Coronary artery (tissue), 2 donors: Measurements from ENCODE around the gene FRAS1.

Experiments used
- DNase-seq: peaks from one replicate; pipeline ENCODE4 v3.0.0-alpha.2; 2017; ENCODE audit warnings: low spot score
- H3K27ac ChIP-seq, 2 donors: fragments of 200-600 bp; sonication (generic); one replicate each; pipeline ENCODE4 v1.5.1; 2016 to 2019
- H3K4me3 ChIP-seq: fragments of 200-600 bp; sonication (generic); 2 replicates; pipeline ENCODE4 v1.5.1; 2016; ENCODE audit warnings: mild to moderate bottlenecking, moderate library complexity
- TF ChIP-seq, protein P1 (sequence below): fragments of 200-600 bp; sonication (generic); IDR thresholded peaks from one replicate; pipeline ENCODE4 v1.5.1; 2019; ENCODE audit warnings: antibody characterized with exemption

Gene FRAS1

DNA sequence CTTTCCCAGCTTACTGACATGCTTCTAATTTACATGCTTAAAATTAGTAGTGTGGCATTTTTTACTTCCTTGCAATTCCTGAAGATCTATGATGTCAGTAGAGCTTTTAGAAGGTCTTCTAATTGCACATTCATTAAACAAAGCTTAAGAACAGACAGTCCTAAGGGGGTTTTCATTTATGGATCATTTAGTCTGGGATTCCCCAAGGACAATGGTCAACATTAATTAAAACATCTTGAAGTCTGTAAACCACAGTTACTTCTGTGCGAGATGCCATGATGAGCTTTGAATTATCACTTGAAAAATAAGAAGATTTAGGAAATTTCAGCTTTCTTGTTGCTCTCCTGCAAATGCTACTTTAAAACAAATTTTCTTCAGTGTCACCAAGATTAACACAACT is 514.7 kb downstream of the FRAS1 start:
- TF ChIP-seq, protein P1, sequence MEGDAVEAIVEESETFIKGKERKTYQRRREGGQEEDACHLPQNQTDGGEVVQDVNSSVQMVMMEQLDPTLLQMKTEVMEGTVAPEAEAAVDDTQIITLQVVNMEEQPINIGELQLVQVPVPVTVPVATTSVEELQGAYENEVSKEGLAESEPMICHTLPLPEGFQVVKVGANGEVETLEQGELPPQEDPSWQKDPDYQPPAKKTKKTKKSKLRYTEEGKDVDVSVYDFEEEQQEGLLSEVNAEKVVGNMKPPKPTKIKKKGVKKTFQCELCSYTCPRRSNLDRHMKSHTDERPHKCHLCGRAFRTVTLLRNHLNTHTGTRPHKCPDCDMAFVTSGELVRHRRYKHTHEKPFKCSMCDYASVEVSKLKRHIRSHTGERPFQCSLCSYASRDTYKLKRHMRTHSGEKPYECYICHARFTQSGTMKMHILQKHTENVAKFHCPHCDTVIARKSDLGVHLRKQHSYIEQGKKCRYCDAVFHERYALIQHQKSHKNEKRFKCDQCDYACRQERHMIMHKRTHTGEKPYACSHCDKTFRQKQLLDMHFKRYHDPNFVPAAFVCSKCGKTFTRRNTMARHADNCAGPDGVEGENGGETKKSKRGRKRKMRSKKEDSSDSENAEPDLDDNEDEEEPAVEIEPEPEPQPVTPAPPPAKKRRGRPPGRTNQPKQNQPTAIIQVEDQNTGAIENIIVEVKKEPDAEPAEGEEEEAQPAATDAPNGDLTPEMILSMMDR, result no peak
- no peak for DNase-seq
- Histone ChIP-seq H3K27ac (no peak overlapping the region), H3K4me3 (no peak overlapping the region)

DNA sequence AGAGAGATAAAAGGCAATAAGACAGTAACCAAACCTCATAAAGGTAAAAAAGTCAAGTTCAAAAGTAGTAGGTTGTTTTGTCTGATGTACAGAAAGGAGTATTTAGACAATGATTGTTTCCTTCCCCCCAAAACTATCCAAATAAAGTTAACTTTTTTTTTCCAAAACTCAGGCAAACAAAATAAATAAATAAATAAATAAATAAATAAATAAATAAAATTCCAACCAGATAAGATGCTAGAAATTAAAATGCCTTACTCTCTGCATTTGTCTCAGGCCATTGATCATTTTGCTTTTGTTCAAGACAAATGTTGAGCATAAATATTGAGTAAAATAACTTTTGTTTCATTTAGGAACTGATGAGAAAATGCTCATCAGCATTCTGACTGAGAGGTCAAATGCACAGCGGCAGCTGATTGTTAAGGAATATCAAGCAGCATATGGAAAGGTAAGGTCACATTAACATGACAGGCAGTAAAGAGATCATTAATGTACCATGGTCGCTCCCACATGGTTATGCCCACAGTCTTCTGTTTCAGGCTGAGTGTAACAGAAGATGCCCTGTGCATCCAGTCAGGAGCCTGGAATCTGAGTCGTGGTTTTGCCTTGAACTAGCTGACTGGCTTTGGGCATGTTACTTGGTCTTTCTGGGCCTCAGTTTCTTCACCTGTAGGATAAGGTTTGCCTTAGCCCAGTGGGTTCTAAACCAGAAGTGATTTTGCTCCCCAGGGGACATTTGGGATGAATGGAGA is 521.7 kb downstream of the FRAS1 start:
- Histone ChIP-seq H3K4me3 (no peak overlapping the region), H3K27ac (no peak overlapping the region)
- TF ChIP-seq, protein P1, result no peak
- no peak for DNase-seq

DNA sequence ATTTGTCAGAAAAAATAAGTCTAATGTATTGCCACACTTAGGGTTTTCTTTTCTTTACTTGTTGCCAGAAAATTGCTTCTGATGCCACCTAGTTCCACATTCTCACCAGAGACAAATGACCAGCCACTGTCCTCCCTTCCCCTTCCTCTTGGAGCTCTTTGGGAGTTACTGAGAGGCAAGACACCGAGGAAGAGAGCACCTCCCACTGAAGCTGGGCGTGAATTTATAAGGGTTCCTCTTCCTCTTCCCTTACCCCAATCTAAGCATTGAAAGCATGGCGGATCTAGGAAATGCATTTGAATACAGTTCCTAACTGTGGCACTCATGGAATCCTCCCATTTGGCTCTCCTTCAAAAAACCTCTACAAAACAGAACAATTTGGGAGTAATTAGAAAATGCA is 524.5 kb downstream of the FRAS1 start:
- no peak overlapping the region for H3K27ac ChIP-seq
- TF ChIP-seq, protein P1, result no peak
- no peak for DNase-seq
- no peak overlapping the region for H3K4me3 ChIP-seq

DNA sequence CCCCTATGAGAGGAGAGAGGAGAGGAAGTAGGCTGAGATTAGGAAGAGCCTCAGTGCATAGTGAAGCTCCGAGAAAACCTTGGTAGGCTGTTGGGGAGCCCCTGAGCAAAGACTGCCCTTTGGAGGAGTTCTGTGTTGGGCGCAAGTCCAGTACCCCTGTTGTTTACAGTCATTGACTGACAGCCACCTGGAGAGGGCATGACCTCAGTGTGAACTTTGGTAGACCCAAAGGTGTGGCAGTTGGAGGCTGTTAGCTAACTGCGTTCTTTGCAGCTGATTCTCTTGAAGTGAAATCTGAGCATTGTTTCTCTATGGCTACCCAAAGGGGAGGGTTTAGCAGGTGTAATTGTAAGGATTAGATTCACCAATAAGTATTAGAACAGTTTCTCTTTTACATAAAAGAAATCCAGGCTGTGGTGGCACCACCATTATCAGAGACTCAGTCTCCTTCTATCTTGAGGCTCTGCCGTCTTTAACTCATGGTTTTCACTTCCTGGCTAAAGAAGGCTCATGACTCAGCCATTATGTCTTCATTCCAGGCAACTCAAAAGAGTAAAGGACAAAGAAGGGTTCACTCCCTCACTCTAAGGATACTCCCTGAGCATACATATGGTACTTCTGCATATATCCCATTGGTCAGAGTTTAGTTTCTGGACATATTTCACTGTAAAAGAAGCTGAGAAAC is 527.9 kb downstream of the FRAS1 start:
- H3K27ac ChIP-seq, result no peak overlapping the region
- H3K4me3 ChIP-seq, result no peak overlapping the region
- TF ChIP-seq, protein P1, result no peak
- no peak for DNase-seq

DNA sequence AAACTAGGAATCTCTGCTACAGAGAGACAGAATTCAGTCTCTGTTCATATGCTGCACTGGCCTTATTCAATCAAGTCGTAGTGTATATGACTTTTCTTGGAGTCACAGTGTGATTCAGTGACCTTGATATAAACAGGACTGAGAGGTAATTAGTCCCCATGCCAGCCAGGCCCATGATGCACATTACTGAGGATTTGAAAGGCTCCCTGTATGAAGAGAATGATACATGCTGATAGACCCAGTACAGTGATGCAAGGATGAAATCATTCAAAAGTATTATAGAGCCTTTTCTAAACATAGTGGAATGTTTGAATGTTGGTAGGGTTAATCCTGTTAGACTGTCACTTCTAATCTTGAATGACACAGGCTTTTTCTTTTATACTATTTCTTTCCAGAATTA is 528.5 kb downstream of the FRAS1 start:
- no peak for DNase-seq
- Histone ChIP-seq H3K4me3 (no peak overlapping the region), H3K27ac (no peak overlapping the region)
- TF ChIP-seq, protein P1, result no peak

DNA sequence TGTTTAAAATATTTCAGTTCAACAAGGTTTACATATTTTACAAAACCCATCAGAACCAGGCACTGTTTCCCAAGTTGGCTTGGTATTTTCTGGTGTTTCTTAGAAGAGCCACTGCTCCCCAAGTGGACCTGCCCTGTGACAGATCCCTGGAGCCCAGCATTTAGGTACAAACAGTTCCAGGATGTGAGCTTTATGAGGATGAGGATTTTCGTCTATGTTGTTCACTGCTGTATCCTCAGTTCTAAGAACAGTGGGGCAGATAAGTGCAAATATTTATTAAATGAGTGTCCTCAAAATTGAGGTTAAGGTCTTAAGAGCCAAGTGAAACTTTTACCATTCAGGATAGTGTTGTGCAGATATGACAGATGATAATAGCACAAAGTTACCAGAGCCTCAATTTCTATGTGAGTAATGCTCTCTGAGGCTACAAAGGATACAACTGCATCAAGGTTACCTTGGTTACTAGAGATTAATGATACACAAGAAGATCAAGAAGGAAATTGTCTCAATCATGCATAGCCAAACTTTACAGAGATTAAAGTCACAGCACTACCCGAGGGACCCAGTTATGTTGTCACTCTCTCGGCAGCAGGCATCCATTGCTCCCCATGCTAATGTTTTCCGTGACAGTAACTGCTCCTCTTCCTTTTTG is 531.9 kb downstream of the FRAS1 start:
- no peak overlapping the region for H3K27ac ChIP-seq
- H3K4me3 ChIP-seq, result no peak overlapping the region
- DNase-seq, result no peak
- TF ChIP-seq, protein P1, result no peak
